ENCODE data around the gene CHD5.

The CHD5 gene

GRCh38 chr1:6052543-6053205 is 127.4 kb downstream of the CHD5 start:
- peak; percentile 36 for DNase-seq
